HepG2 (cell line): ENCODE data around the gene TUBGCP6. TPM values are rescaled to one million over a fixed set of nuclear protein-coding genes. Genes with fewer than 3 reads are reported as not detected.

Experiments used
- JDP2 ChIP-seq: sonication (generic); formaldehyde crosslinking; IDR thresholded peaks from 2 replicates; pipeline ENCODE4 v1.8.1; 2022; ENCODE audit warnings: missing genetic modification reagents, borderline replicate concordance
- JUND ChIP-seq: sonication (generic); formaldehyde crosslinking; IDR thresholded peaks from 2 replicates; pipeline ENCODE4 v1.8.0; 2022; ENCODE audit warnings: mild to moderate bottlenecking, missing genetic modification reagents
- KLF13 ChIP-seq: sonication (generic); formaldehyde crosslinking; IDR thresholded peaks from 2 replicates; pipeline ENCODE4 v1.4.0; 2020; ENCODE audit warnings: mild to moderate bottlenecking, missing genetic modification reagents
- MED1 ChIP-seq: sonication (generic); formaldehyde crosslinking; IDR thresholded peaks from 2 replicates; pipeline ENCODE4 v1.4.0; 2020; ENCODE audit warnings: missing genetic modification reagents
- RBAK ChIP-seq: sonication (generic); formaldehyde crosslinking; IDR thresholded peaks from 2 replicates; pipeline ENCODE4 v1.5.1; 2020; ENCODE audit warnings: mild to moderate bottlenecking, missing genetic modification reagents
- TGIF2 ChIP-seq: IDR thresholded peaks from 2 replicates; pipeline ENCODE4 v1.6.1; 2016; ENCODE audit warnings: control low read depth, missing compliant biosample characterization
- ZNF569 ChIP-seq: sonication (generic); formaldehyde crosslinking; IDR thresholded peaks from 2 replicates; pipeline ENCODE4 v1.5.0; 2020; ENCODE audit warnings: mild to moderate bottlenecking, missing genetic modification reagents, moderate library complexity, borderline replicate concordance
- polyA plus RNA-seq, 8 experiments: library from polyadenylated mRNA; depleted of rRNA in 3 of 8; stranded (reverse) in 7 of 8; unstranded in 1 of 8; fragments of >200 nt; fragmentation: Illumina TruSeq in 4 of 8; extraction: Trizol in 4 of 8; gene quantifications; 2 replicates each; pipeline versions ENCODE4 v1.2.1 to v1.2.3, GENCODE V29; 2011 to 2016; ENCODE audit warnings: low read depth in 4 of 8, missing spikeins in 1 of 8, mixed read lengths in 1 of 8; ENCODE audit not compliant: insufficient read depth in 1 of 8
- total RNA-seq, 5 experiments: library from RNA; depleted of rRNA; stranded (reverse); fragments of >200 nt; fragmentation: Illumina TruSeq; extraction: Trizol; gene quantifications; 2 replicates each; pipeline ENCODE4 v1.2.3, GENCODE V29; 2016; ENCODE audit warnings: low read depth in 1 of 5
- TF ChIP-seq, protein P1 (sequence below): sonication (generic); formaldehyde crosslinking; IDR thresholded peaks from 2 replicates; pipeline ENCODE4 v1.4.0; 2020; ENCODE audit warnings: mild to moderate bottlenecking, missing genetic modification reagents
- TF ChIP-seq, protein P2 (sequence below): sonication (generic); formaldehyde crosslinking; IDR thresholded peaks from 2 replicates; pipeline ENCODE4 v1.5.0; 2020; ENCODE audit warnings: mild to moderate bottlenecking, missing genetic modification reagents
- TF ChIP-seq, protein P3 (sequence below): sonication (generic); formaldehyde crosslinking; IDR thresholded peaks from 2 replicates; pipeline ENCODE4 v1.4.0; 2020; ENCODE audit warnings: mild to moderate bottlenecking, missing genetic modification reagents
- TF ChIP-seq, protein P4 (sequence below): sonication (generic); formaldehyde crosslinking; IDR thresholded peaks from 2 replicates; pipeline ENCODE4 v1.4.0; 2020; ENCODE audit warnings: missing genetic modification reagents

TUBGCP6 gene
- total and polyA plus RNA-seq, 2 of the 13 experiments (the other 11 are each of a cell fraction or from before 2014, with no cell fraction given): 14.6 to 15.7 TPM

DNA sequence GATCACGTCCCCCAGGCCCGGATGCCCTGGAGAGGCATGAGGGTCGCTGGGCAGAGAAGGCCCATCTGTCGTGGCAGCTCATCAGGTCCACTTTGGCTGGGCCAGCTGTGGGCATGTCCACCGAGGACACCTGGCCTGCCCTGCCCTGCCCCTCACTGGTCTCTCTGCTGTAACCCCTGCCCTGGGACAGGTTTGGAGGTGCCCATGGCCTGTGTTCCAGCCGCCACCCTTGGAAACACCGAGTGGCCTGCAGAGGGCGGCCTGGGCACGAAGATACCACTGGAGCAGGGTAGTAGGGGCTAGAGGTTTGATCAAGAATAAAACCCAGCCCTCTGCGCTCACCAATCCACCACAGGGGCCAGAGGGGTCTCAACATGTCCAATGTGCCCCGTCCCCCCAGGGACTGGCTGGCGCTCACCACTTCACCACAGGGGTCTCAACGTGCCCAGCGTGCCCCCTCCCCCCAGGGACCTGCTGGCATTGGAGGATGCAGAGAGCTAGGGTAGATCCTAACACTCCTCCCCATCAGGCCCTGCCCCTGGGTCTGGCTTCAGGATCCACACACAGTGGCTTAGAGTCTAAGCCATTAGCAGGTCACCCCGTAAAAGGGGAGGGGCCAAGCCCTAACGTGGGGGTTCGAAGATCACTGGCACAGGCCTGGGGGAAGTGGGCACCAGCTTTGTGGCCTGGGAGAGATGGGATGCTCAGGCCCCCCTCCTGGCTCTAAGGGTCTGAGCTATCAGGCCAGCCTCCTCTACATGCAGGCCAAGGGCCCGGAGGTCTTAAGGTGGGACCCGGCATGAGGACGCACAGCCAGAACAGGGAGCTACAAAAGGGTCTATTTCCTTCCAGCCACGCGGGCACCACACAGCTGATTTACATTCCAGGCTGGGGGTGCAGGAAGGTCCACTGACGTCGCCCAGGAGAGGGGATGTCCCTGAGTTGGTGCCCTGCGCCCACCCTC lies 7.5 kb upstream of the TUBGCP6 start (continued):
- no peak for TF ChIP-seq TGIF2
- 0 out of 2 replicates have a peak, but pooled peaks have one; percentile 12 for TF ChIP-seq JUND (CRISPR knock-in tag)
- no peak for TF ChIP-seq ZNF569 (CRISPR knock-in tag)
- no peak for TF ChIP-seq RBAK (CRISPR knock-in tag)
- TF ChIP-seq, protein P1, sequence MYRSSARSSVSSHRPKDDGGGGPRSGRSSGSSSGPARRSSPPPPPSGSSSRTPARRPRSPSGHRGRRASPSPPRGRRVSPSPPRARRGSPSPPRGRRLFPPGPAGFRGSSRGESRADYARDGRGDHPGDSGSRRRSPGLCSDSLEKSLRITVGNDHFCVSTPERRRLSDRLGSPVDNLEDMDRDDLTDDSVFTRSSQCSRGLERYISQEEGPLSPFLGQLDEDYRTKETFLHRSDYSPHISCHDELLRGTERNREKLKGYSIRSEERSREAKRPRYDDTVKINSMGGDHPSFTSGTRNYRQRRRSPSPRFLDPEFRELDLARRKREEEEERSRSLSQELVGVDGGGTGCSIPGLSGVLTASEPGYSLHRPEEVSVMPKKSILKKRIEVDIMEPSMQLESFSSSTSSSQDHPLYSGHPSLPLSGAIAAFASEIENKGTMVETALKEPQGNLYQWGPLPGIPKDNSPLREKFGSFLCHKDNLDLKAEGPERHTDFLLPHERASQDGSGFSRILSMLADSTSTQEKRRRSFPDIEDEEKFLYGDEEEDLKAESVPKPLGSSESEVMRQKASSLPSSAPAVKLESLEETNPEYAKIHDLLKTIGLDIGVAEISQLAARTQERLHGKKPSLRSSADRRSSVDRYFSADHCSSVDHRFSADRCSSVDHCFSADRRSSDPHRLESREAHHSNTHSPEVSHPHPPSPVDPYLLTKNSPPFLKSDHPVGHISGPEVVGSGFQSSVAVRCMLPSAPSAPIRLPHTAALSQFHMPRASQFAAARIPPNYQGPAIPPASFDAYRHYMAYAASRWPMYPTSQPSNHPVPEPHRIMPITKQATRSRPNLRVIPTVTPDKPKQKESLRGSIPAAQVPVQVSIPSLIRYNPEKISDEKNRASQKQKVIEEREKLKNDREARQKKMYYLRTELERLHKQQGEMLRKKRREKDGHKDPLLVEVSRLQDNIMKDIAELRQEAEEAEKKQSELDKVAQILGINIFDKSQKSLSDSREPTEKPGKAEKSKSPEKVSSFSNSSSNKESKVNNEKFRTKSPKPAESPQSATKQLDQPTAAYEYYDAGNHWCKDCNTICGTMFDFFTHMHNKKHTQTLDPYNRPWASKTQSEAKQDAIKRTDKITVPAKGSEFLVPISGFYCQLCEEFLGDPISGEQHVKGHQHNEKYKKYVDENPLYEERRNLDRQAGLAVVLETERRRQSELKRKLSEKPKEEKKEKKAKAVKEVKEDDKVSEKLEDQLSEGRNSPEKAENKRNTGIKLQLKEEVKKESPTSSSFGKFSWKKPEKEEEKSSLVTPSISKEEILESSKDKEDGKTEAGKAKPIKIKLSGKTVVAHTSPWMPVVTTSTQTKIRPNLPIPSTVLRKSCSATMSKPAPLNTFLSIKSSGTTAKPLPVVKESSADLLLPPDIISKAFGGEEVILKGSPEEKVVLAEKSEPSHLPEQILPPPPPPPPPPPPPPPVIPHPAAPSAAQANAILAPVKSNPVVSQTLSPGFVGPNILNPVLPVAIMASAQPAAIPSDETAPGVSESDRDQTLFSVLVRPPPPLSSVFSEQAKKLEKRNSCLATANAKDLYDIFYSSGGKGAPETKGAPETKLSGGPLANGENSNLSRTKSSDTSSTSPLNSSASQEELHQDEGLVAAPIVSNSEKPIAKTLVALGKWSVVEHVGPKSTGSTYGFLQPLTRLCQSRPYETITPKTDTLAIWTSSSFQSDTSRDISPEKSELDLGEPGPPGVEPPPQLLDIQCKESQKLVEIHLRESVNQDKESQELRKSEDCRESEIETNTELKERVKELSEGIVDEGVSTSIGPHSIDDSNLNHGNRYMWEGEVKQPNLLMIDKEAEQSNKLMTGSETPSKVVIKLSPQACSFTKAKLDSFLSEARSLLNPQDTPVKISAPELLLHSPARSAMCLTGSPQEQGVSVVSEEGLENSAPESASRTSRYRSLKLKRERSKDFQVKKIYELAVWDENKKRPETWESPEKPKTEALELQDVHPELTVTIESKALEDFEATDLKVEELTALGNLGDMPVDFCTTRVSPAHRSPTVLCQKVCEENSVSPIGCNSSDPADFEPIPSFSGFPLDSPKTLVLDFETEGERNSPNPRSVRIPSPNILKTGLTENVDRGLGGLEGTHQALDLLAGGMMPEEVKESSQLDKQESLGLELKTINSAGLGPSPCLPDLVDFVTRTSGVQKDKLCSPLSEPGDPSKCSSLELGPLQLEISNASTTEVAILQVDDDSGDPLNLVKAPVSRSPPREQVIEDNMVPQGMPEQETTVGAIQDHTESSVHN (CRISPR knock-in tag): no peak
- TF ChIP-seq, protein P2, sequence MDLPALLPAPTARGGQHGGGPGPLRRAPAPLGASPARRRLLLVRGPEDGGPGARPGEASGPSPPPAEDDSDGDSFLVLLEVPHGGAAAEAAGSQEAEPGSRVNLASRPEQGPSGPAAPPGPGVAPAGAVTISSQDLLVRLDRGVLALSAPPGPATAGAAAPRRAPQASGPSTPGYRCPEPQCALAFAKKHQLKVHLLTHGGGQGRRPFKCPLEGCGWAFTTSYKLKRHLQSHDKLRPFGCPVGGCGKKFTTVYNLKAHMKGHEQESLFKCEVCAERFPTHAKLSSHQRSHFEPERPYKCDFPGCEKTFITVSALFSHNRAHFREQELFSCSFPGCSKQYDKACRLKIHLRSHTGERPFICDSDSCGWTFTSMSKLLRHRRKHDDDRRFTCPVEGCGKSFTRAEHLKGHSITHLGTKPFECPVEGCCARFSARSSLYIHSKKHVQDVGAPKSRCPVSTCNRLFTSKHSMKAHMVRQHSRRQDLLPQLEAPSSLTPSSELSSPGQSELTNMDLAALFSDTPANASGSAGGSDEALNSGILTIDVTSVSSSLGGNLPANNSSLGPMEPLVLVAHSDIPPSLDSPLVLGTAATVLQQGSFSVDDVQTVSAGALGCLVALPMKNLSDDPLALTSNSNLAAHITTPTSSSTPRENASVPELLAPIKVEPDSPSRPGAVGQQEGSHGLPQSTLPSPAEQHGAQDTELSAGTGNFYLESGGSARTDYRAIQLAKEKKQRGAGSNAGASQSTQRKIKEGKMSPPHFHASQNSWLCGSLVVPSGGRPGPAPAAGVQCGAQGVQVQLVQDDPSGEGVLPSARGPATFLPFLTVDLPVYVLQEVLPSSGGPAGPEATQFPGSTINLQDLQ (CRISPR knock-in tag): no peak
- TF ChIP-seq KLF13 (CRISPR knock-in tag): no peak
- no peak for TF ChIP-seq JDP2 (CRISPR knock-in tag)
- TF ChIP-seq, protein P3, sequence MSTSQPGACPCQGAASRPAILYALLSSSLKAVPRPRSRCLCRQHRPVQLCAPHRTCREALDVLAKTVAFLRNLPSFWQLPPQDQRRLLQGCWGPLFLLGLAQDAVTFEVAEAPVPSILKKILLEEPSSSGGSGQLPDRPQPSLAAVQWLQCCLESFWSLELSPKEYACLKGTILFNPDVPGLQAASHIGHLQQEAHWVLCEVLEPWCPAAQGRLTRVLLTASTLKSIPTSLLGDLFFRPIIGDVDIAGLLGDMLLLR (CRISPR knock-in tag): no peak
- no peak for TF ChIP-seq MED1
- TF ChIP-seq, protein P4, sequence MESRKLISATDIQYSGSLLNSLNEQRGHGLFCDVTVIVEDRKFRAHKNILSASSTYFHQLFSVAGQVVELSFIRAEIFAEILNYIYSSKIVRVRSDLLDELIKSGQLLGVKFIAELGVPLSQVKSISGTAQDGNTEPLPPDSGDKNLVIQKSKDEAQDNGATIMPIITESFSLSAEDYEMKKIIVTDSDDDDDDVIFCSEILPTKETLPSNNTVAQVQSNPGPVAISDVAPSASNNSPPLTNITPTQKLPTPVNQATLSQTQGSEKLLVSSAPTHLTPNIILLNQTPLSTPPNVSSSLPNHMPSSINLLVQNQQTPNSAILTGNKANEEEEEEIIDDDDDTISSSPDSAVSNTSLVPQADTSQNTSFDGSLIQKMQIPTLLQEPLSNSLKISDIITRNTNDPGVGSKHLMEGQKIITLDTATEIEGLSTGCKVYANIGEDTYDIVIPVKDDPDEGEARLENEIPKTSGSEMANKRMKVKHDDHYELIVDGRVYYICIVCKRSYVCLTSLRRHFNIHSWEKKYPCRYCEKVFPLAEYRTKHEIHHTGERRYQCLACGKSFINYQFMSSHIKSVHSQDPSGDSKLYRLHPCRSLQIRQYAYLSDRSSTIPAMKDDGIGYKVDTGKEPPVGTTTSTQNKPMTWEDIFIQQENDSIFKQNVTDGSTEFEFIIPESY: peak; percentile 99
